HUES64 (cell line): ENCODE results near the gene GATAD1. TPM values are rescaled to one million over a fixed set of nuclear protein-coding genes. Genes with fewer than 3 reads are reported as not detected.
"Not testable (repeated sequence)": the region's sequence is repeated elsewhere in the genome, so short reads cannot be mapped to it uniquely, and the experiment has no call there.

Experiments used
- H3K27ac ChIP-seq: 2 replicates; pipeline ENCODE4 v1.7.0; 2013; ENCODE audit warnings: low read depth, low read length, inconsistent platforms
- H3K27me3 ChIP-seq: 2 replicates; pipeline ENCODE4 v1.6.1; 2013; ENCODE audit warnings: mild to moderate bottlenecking, low read length; ENCODE audit not compliant: insufficient read depth
- H3K36me3 ChIP-seq: 2 replicates; pipeline ENCODE4 v1.6.1; 2013; ENCODE audit warnings: mild to moderate bottlenecking, low read length; ENCODE audit not compliant: insufficient read depth
- H3K4me1 ChIP-seq: 2 replicates; pipeline ENCODE4 v1.6.1; 2013; ENCODE audit warnings: mild to moderate bottlenecking, low read length, moderate library complexity; ENCODE audit not compliant: insufficient read depth
- H3K4me3 ChIP-seq: 2 replicates; pipeline ENCODE4 v1.5.1; 2013; ENCODE audit warnings: mild to moderate bottlenecking, low read length, moderate library complexity
- H3K9ac ChIP-seq: 2 replicates; pipeline ENCODE4 v1.6.1; 2013; ENCODE audit warnings: mild to moderate bottlenecking, low read depth, low read length
- H3K9me3 ChIP-seq: 2 replicates; pipeline ENCODE4 v1.6.1; 2013; ENCODE audit warnings: low read depth, low read length; ENCODE audit not compliant: insufficient read depth
- WGBS: fragments of 150-250, 120-280 bp; methylation state at CpG from one replicate; pipeline ENCODE4 v1.1.7; 2013; ENCODE audit warnings: missing lambda C conversion rate; 5-methylcytosine and 5-hydroxymethylcytosine counted together
- polyA plus RNA-seq, 2 experiments: library from polyadenylated mRNA; stranded (reverse); fragments of 50-300 nt; gene quantifications; one replicate each; pipeline ENCODE4 v1.2.3, GENCODE V29; 2013

Gene GATAD1, protein sequence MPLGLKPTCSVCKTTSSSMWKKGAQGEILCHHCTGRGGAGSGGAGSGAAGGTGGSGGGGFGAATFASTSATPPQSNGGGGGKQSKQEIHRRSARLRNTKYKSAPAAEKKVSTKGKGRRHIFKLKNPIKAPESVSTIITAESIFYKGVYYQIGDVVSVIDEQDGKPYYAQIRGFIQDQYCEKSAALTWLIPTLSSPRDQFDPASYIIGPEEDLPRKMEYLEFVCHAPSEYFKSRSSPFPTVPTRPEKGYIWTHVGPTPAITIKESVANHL
- polyA plus RNA-seq (2013, experiment 1 of 2), result 25.0 TPM
- polyA plus RNA-seq (2013, experiment 2 of 2), result 24.6 TPM

GRCh38 chr7:92447345-92448204 is at the start of gene GATAD1:
GATAD1 (plus strand) TSS chr7:92447482; CDS start chr7:92447730, 248 bp downstream.
- Histone ChIP-seq H3K4me1 (peaks cover 9% of the 10 kb centered on the region; the same call in 1 of the 2 replicates), H3K27me3 (no peaks in the 10 kb centered on the region), H3K4me3 (peak within 1 kb of the TSS; percentile 99), H3K9ac (peak within 1 kb of the TSS; percentile 98), H3K27ac (peak within 1 kb of the TSS; percentile 94), H3K36me3 (peaks cover 40% of the 10 kb centered on the region), H3K9me3 (no peaks in the 10 kb centered on the region)
- under 1% methylated on average over 87 of the region's 87 CpGs for WGBS

DNA sequence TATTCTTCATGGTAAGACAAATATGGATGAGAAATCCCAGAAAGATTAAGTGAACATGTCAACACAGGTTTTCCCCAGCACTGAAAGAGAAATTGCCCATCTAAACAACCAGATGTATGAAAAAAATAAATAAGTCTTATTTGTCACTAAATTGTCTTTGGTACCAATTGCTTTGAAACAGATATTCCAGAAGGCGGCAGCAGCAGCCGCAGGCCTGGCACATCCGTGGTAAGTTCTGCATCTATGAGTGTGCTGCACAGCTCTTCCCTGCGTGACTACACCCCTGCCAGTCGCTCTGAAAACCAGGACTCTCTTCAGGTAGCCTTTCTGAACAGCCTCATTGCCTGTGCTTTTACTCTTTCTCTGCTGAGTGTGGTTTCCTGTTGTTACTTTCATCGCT is 49.7 kb upstream of the GATAD1 start:
- no peak overlapping the region for H3K9ac ChIP-seq
- no peaks in the 10 kb centered on the region for H3K27me3 ChIP-seq
- no peak overlapping the region for H3K4me3 ChIP-seq
- 95% methylated on average over 5 of the region's 6 CpGs for WGBS
- peaks cover 61% of the 10 kb centered on the region for H3K36me3 ChIP-seq
- H3K9me3 ChIP-seq, result no peaks in the 10 kb centered on the region
- H3K27ac ChIP-seq, result no peak overlapping the region
- no peaks in the 10 kb centered on the region for H3K4me1 ChIP-seq

DNA sequence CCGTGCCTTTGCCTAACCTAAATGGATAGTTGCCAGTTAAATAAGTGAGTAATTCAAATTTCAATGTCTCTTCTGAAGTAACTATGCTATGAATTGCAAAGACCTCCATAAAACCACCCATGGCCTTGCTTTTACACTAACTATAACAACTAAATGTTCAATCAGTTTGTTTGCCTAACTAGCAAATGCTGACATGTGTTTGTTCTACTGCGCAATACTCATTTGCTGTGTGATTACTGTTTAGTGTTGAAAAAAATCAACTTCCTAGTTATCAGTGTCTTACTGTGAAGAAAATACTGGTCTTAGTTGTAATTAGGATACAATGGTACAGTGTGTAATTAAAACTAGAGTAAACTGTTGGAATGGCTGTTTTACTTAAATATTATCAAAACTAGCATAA is 47.3 kb upstream of the GATAD1 start:
- Histone ChIP-seq H3K9ac (no peak overlapping the region), H3K4me3 (no peak overlapping the region), H3K27ac (no peak overlapping the region), H3K27me3 (no peaks in the 10 kb centered on the region), H3K9me3 (no peaks in the 10 kb centered on the region), H3K36me3 (peaks cover 57% of the 10 kb centered on the region), H3K4me1 (peaks cover 5% of the 10 kb centered on the region; the same call in 1 of the 2 replicates)
- WGBS, result 100% methylated on average over 2 of the region's 2 CpGs

DNA sequence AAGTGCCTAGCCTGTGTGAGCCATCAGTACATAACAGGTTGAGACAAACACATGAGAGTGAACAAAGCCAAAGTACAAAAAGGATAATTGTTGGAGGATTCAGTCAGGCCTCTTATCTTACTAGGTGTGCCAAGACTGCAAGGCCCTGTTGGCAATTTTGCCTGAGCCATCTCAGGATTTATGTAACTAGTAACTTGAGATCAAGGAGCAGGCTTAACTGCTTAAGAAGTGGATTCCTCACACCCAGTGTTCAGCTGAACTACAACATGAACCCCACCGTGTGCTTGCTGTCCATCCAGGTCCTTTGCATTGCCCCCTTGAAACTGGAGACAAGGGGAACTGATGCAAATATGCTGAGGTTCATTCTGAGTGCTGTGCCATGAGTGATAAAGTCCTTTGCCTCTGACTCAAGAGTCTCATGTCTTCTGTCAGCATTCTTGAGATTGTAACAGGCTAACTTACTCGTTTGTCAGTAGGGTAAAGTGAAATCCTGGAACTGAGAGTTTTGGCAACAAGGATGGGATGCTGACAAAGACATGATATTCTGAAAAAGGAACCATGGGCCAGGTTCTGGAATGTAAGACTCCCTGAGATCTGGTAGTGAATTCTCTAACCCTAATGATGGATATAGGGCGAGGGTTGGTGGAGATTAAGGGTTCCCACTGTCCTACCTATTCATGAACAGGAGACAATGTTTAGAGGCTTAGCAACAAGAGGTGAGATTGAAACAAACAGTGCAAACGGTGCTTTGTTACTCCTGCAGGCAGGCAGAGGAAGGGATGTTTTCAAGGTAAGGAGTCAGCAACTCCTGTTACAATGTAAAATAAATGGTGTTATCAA is 44.1 kb upstream of the GATAD1 start:
- H3K9me3 ChIP-seq, result no peaks in the 10 kb centered on the region
- H3K9ac ChIP-seq, result no peak overlapping the region
- peaks cover 5% of the 10 kb centered on the region; the same call in 1 of the 2 replicates for H3K4me1 ChIP-seq
- H3K4me3 ChIP-seq, result no peak overlapping the region
- H3K27me3 ChIP-seq, result no peaks in the 10 kb centered on the region
- no peak overlapping the region for H3K27ac ChIP-seq
- WGBS, result 81% methylated on average over 4 of the region's 4 CpGs
- H3K36me3 ChIP-seq, result peaks cover 30% of the 10 kb centered on the region

- Histone ChIP-seq H3K36me3 (peaks cover 25% of the 10 kb centered on the region), H3K9me3 (no peaks in the 10 kb centered on the region), H3K27ac (no peak overlapping the region), H3K4me3 (no peak overlapping the region), H3K4me1 (peaks cover 5% of the 10 kb centered on the region; the same call in 1 of the 2 replicates), H3K9ac (no peak overlapping the region), H3K27me3 (no peaks in the 10 kb centered on the region)
- 91% methylated on average over 6 of the region's 6 CpGs for WGBS
These were observed 43.6 kb upstream of the GATAD1 start for GRCh38 chr7:92403760-92404074.

GRCh38 chr7:92404170-92404614 is 43.1 kb upstream of the GATAD1 start:
- H3K9me3 ChIP-seq, result no peaks in the 10 kb centered on the region
- no peak overlapping the region for H3K4me3 ChIP-seq
- H3K4me1 ChIP-seq, result peaks cover 5% of the 10 kb centered on the region; the same call in 1 of the 2 replicates
- no peaks in the 10 kb centered on the region for H3K27me3 ChIP-seq
- WGBS, result 91% methylated on average over 6 of the region's 6 CpGs
- no peak overlapping the region for H3K9ac ChIP-seq
- no peak overlapping the region for H3K27ac ChIP-seq
- H3K36me3 ChIP-seq, result peaks cover 20% of the 10 kb centered on the region

DNA sequence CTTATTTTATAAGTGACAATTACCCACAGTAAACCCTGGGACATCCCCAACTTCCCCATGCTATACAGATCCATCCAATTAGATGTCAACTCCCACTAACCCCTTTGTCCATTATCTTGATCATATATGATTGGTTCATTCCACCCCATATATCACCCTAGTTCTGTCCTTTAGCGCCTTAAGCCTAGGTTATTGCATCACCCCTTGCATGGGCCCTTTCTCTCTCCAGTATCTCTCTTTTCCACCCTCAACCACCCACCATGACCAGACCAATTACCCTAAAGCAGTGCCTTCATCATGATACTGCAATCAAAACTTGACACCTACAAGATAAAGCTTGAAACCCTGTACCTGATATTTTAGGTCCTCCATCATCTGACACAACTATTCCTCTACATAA is 37.9 kb upstream of the GATAD1 start:
- Histone ChIP-seq H3K9ac (no peak overlapping the region), H3K9me3 (no peaks in the 10 kb centered on the region), H3K27ac (no peak overlapping the region), H3K36me3 (no peaks in the 10 kb centered on the region), H3K4me1 (no peaks in the 10 kb centered on the region), H3K27me3 (no peaks in the 10 kb centered on the region), H3K4me3 (no peak overlapping the region)
- WGBS, result 99% methylated on average over 1 of the region's 1 CpG

GRCh38 chr7:92410162-92410561 is 37.1 kb upstream of the GATAD1 start:
- not testable (repeated sequence) for H3K27ac ChIP-seq, H3K4me3 ChIP-seq, H3K27me3 ChIP-seq, H3K9ac ChIP-seq, H3K4me1 ChIP-seq, H3K9me3 ChIP-seq, H3K36me3 ChIP-seq
- 89% methylated on average over 3 of the region's 6 CpGs for WGBS

- Histone ChIP-seq H3K4me1 (no peaks in the 10 kb centered on the region), H3K9me3 (no peaks in the 10 kb centered on the region), H3K9ac (no peak overlapping the region), H3K4me3 (no peak overlapping the region), H3K27ac (no peak overlapping the region), H3K36me3 (no peaks in the 10 kb centered on the region), H3K27me3 (no peaks in the 10 kb centered on the region)
- WGBS, result 91% methylated on average over 10 of the region's 11 CpGs
These were observed 34.5 kb upstream of the GATAD1 start for GRCh38 chr7:92412745-92413144.

DNA sequence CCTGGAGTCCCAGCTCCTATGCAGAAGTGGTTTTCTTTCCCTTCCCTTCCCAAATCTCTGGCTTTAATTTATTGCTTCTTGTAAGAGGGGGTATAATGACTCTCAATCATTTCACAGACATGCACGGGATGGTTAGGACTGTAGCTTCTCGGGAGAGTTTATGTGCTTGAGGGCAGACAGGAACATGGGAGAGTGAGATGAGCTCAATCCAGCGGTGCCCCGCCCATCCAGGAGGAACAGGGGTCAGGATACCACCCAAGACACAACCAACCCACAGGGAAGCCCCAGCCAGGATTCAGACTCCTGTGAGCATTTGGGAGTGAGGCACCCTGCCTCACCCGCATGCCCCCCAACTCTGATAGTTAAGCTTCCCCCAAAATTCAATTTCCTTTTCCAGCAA is 33.7 kb upstream of the GATAD1 start:
- Histone ChIP-seq H3K9me3 (no peaks in the 10 kb centered on the region), H3K9ac (no peak overlapping the region), H3K4me1 (no peaks in the 10 kb centered on the region), H3K27ac (no peak overlapping the region), H3K4me3 (no peak overlapping the region), H3K36me3 (no peaks in the 10 kb centered on the region), H3K27me3 (no peaks in the 10 kb centered on the region)
- WGBS, result 86% methylated on average over 5 of the region's 5 CpGs

GRCh38 chr7:92415225-92415624 is 32.1 kb upstream of the GATAD1 start:
- WGBS, result 95% methylated on average over 4 of the region's 5 CpGs
- Histone ChIP-seq H3K4me3 (no peak overlapping the region), H3K4me1 (no peaks in the 10 kb centered on the region), H3K9me3 (no peaks in the 10 kb centered on the region), H3K36me3 (no peaks in the 10 kb centered on the region), H3K9ac (no peak overlapping the region), H3K27ac (no peak overlapping the region), H3K27me3 (no peaks in the 10 kb centered on the region)
